Spleen (tissue), 11 donors: ENCODE measurements around the gene SAMD10. TPM values are rescaled to one million over a fixed set of nuclear protein-coding genes. Genes with fewer than 3 reads are reported as not detected.
"Not testable (repeated sequence)": the region's sequence is repeated elsewhere in the genome, so short reads cannot be mapped to it uniquely, and the experiment has no call there.

Source experiments
- DNase-seq: peaks from one replicate; pipeline ENCODE4 v3.0.0-alpha.2; 2020
- H3K27ac ChIP-seq, 8 donors: fragments of 200-600 bp; sonication (generic) in 7 of 8; 1 replicate in 4 of 8; 2 replicates in 4 of 8; pipeline versions ENCODE4 v1.5.0 to v1.8.0; 2016 to 2021; ENCODE audit warnings: inconsistent platforms in 4 of 8, mild to moderate bottlenecking in 4 of 8, moderate library complexity in 1 of 8
- H3K27me3 ChIP-seq, 7 donors: fragments of 200-600 bp; sonication (generic) in 6 of 7; replicated peaks in 1 of 7; 1 replicate in 4 of 7; 2 replicates in 3 of 7; pipeline versions ENCODE4 v1.5.0 to v1.8.0; 2016 to 2021; ENCODE audit warnings: inconsistent platforms in 3 of 7, mild to moderate bottlenecking in 1 of 7
- H3K36me3 ChIP-seq, 6 donors: fragments of 200-600 bp; sonication (generic) in 5 of 6; 1 replicate in 4 of 6; 2 replicates in 2 of 6; pipeline versions ENCODE4 v1.5.0 to v1.8.0; 2016 to 2021; ENCODE audit warnings: inconsistent platforms in 2 of 6
- H3K4me1 ChIP-seq, 6 donors: fragments of 200-600 bp; sonication (generic) in 5 of 6; 1 replicate in 3 of 6; 2 replicates in 3 of 6; pipeline versions ENCODE4 v1.5.0 to v1.8.0; 2016 to 2021; ENCODE audit warnings: inconsistent platforms in 3 of 6
- H3K4me3 ChIP-seq, 8 donors: fragments of 200-600 bp; sonication (generic) in 7 of 8; 1 replicate in 4 of 8; 2 replicates in 4 of 8; pipeline versions ENCODE4 v1.5.0 to v1.8.0; 2016 to 2021; ENCODE audit warnings: inconsistent platforms in 4 of 8, mild to moderate bottlenecking in 4 of 8, moderate library complexity in 2 of 8
- H3K9me3 ChIP-seq, 8 donors: fragments of 200-600 bp; sonication (generic) in 7 of 8; 1 replicate in 4 of 8; 2 replicates in 4 of 8; pipeline versions ENCODE4 v1.5.0 to v1.8.0; 2016 to 2021; ENCODE audit warnings: inconsistent platforms in 4 of 8
- POLR2A ChIP-seq, 3 donors: fragments of 450-650 bp; IDR thresholded peaks; one replicate each; pipeline ENCODE4 v1.5.1; 2017; ENCODE audit warnings: antibody characterized with exemption in 3 of 3, mild to moderate bottlenecking in 1 of 3
- POLR2AphosphoS5 ChIP-seq, 3 donors: sonication (generic); formaldehyde crosslinking; IDR thresholded peaks; one replicate each; pipeline ENCODE4 v1.5.1; 2017; ENCODE audit warnings: antibody characterized with exemption in 3 of 3
- whole genome bisulfite sequencing, 5 donors: extraction: QIAGEN DNeasy Blood & Tissue Kit in 3 of 5; methylation state at CpG; one replicate each; pipeline versions ENCODE4 v1.1.5 to v1.1.7; 2013 to 2018; 5-methylcytosine and 5-hydroxymethylcytosine counted together
- intact Hi-C: fragments of 100-400 bp; cut with DNase I; formaldehyde crosslinking; loops from one replicate; pipeline ENCODE4 v1.15.0; 2023; ENCODE audit warnings: low total_unique reads
- polyA plus RNA-seq, 3 donors: library from polyadenylated mRNA; stranded (reverse); fragments of 200-250 nt; gene quantifications; one replicate each; pipeline ENCODE4 v1.2.1, GENCODE V29; 2013
- total RNA-seq, 7 donors: library from RNA; depleted of rRNA in 3 of 7; stranded (reverse); fragments of >200 nt in 3 of 7; fragmentation: NEBNext Ultra II Directional in 4 of 7; extraction: Animal tissue kit (Norgen Biotek cat#: 25700) in 4 of 7; gene quantifications; one replicate each; pipeline versions ENCODE4 v1.1.0 to v1.2.1, GENCODE V29; 2016 to 2021
- TF ChIP-seq, protein P1 (sequence below), 11 experiments: fragments of 200-600 bp in 7 of 11; fragments of 450-650 bp in 4 of 11; sonication (generic) in 4 of 11; IDR thresholded peaks in 8 of 11; conservative IDR thresholded peaks in 3 of 11; 1 replicate in 7 of 11; 2 replicates in 4 of 11; pipeline versions ENCODE4 v1.4.0 to v1.8.0; 2016 to 2021; ENCODE audit warnings: antibody characterized with exemption in 11 of 11, inconsistent platforms in 4 of 11, mild to moderate bottlenecking in 1 of 11
- donor health status: healthy with polysubstance abuse.
- donor health status: DM: no; HTN: no; CAD: no; lungs with moderate emphysema.
- donor health status: DM: no; HTN: no; CAD: no.
- donor health status: Bipolar disorder and iron deficiency.
- donor health status: healthy.
- donor health status: DM: no; HTN: no; CAD: no.
- donor health status: DM: yes; HTN: yes; CAD: no.

Gene SAMD10
- total and polyA plus RNA-seq, 10 donors, result 5.9 to 13.8 (median 8.8) TPM

DNA sequence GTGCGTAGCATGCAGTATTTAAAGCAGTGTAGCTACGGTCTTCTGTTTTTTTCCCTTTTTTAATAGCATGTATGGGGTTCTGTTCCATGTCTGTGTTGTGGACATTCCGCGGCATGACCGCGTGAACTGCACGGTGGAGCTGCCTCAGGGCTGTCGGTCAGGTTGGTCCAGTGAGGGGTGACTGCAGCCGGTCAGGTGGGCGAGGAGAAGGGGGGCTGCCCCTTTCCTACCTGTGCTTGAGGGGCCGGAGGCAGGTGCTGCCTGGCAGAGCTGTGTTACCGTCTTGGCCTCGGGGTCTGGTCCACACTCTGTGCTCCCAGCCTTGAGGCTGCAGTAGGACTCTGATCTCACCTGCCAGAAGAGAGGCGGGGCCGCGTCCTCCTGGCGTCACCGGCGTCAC, 47.7 kb downstream of the SAMD10 start:
- no peaks in the 10 kb centered on the region for H3K27me3 ChIP-seq
- 93 to 97% (median 95%) methylated on average over 14 to 19 of the region's 19 CpGs for WGBS, 5 donors
- H3K4me3 ChIP-seq, result no peak overlapping the region
- peaks cover 0 to 9% (median under 1%) of the 10 kb centered on the region in 6 donors for H3K4me1 ChIP-seq
- H3K36me3 ChIP-seq, result peaks cover 9 to 100% (median 85%) of the 10 kb centered on the region in 6 donors
- H3K9me3 ChIP-seq, result no peaks in the 10 kb centered on the region
- no peak for DNase-seq
- no peak for TF ChIP-seq POLR2A (IDR thresholded peaks at IDR 0.05)
- TF ChIP-seq, protein P1, sequence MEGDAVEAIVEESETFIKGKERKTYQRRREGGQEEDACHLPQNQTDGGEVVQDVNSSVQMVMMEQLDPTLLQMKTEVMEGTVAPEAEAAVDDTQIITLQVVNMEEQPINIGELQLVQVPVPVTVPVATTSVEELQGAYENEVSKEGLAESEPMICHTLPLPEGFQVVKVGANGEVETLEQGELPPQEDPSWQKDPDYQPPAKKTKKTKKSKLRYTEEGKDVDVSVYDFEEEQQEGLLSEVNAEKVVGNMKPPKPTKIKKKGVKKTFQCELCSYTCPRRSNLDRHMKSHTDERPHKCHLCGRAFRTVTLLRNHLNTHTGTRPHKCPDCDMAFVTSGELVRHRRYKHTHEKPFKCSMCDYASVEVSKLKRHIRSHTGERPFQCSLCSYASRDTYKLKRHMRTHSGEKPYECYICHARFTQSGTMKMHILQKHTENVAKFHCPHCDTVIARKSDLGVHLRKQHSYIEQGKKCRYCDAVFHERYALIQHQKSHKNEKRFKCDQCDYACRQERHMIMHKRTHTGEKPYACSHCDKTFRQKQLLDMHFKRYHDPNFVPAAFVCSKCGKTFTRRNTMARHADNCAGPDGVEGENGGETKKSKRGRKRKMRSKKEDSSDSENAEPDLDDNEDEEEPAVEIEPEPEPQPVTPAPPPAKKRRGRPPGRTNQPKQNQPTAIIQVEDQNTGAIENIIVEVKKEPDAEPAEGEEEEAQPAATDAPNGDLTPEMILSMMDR (IDR thresholded peaks at IDR 0.05 in 8 of 11, conservative IDR thresholded peaks at IDR 0.05 in 3 of 11), result no peak
- peak in 1 of 3 donors; percentile 38 for TF ChIP-seq POLR2AphosphoS5 (IDR thresholded peaks at IDR 0.05)
- H3K27ac ChIP-seq, result no peak overlapping the region
- intact Hi-C loops, result no loop called here

DNA sequence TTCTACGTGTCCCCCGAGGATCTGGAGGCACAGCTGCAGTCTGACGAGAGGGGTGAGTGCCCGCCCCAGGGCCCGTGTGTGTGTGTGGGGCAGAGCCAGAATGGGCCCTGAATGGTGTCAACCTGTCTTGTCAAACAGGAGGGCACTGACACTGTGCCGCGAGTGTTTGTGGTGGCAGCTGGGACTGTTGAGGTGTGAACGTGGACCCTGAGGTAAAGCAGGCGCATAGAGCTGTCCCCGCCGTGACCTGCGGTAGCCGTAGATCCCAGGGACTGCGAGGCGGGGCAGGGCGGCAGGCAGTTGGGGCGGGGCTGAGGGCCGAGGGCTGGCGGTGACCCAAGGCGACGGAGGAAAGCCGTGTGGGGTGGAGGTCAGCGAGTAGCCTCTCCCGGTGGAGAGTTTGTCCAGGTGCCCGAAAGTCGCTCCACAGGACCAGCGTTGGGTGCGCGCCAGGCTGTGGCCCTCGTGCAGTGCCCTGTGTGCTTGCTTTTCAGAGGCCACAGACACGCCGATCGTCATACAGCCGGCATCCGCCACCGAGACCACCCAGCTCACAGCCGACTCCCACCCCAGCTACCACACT, 48.4 kb downstream of the SAMD10 start:
- H3K36me3 ChIP-seq, result peaks cover 9 to 100% (median 87%) of the 10 kb centered on the region in 6 donors
- H3K27ac ChIP-seq, result peak overlapping the region in 1 of 8 donors; percentile 4
- H3K4me1 ChIP-seq, result peaks cover 0 to 15% (median 4%) of the 10 kb centered on the region in 6 donors
- DNase-seq, result no peak
- WGBS, 5 donors, result 92 to 95% (median 93%) methylated on average over 32 to 37 of the region's 37 CpGs
- intact Hi-C loops, result no loop called here
- no peaks in the 10 kb centered on the region for H3K27me3 ChIP-seq
- H3K9me3 ChIP-seq, result no peaks in the 10 kb centered on the region
- TF ChIP-seq POLR2AphosphoS5 (IDR thresholded peaks at IDR 0.05), result no peak
- TF ChIP-seq POLR2A (IDR thresholded peaks at IDR 0.05), result no peak
- TF ChIP-seq, protein P1 (IDR thresholded peaks at IDR 0.05 in 8 of 11, conservative IDR thresholded peaks at IDR 0.05 in 3 of 11), result no peak
- no peak overlapping the region for H3K4me3 ChIP-seq

DNA sequence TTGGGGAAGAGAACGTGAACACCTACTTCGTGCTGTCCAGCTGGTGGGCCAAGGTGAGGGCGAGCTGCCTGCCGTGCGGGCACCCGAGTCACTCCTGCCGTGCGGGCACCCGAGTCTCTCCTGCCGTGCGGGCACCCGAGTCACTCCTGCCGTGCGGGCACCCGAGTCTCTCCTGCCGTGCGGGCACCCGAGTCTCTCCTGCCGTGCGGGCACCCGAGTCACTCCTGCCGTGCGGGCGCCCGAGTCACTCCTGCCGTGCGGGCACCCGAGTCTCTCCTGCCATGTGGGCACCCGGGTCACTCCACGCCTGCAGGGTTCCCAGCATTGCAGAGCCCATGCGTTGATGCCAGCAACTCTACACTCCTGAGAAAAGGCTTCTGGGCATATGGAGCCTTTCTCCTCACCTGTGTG, 50.0 kb downstream of the SAMD10 start:
- Histone ChIP-seq H3K4me1 (peaks cover 0 to 26% (median 7%) of the 10 kb centered on the region in 6 donors), H3K36me3 (peaks cover 9 to 98% (median 75%) of the 10 kb centered on the region in 6 donors)
- peak in 1 of 3 donors; percentile 10 for TF ChIP-seq POLR2AphosphoS5 (IDR thresholded peaks at IDR 0.05)
- H3K27ac ChIP-seq, intact Hi-C loops, DNase-seq, H3K9me3 ChIP-seq, H3K27me3 ChIP-seq, H3K4me3 ChIP-seq: not testable (repeated sequence)
- 94 to 97% (median 96%) methylated on average over 24 to 31 of the region's 31 CpGs for WGBS, 5 donors

DNA sequence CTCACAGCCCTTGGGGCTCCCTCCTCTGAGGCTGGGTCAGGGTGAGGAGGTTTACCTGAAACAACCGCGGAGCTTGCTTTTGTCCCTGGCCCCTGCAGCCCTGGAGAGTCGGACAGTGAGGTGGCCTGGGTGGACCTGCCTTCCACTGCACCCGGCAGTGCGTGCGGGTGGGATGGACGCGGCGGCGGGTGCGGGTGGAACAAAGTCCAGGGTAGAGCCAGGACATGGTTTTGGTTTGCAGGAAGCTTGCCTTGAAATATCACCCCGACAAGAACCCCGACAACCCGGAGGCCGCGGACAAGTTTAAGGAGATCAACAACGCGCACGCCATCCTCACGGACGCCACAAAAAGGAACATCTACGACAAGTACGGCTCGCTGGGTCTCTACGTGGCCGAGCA, 50.4 kb downstream of the SAMD10 start:
- Histone ChIP-seq H3K27ac (no peak overlapping the region), H3K4me3 (no peak overlapping the region), H3K27me3 (no peaks in the 10 kb centered on the region), H3K4me1 (peaks cover 0 to 22% (median 7%) of the 10 kb centered on the region in 6 donors), H3K9me3 (no peaks in the 10 kb centered on the region), H3K36me3 (peaks cover 9 to 98% (median 71%) of the 10 kb centered on the region in 6 donors)
- no peak for DNase-seq
- 95 to 100% (median 98%) methylated on average over 26 of the region's 26 CpGs for WGBS, 5 donors
- intact Hi-C loops, result no loop called here
- TF ChIP-seq POLR2A (IDR thresholded peaks at IDR 0.05), result no peak
- peak in 2 of 3 donors; percentile 21 to 38 for TF ChIP-seq POLR2AphosphoS5 (IDR thresholded peaks at IDR 0.05)
- TF ChIP-seq, protein P1 (IDR thresholded peaks at IDR 0.05 in 8 of 11, conservative IDR thresholded peaks at IDR 0.05 in 3 of 11), result no peak
